Measurements from ENCODE around the gene MAPK11.
"Not testable (repeated sequence)": the region's sequence is repeated elsewhere in the genome, so short reads cannot be mapped to it uniquely, and the experiment has no call there.

Gene MAPK11

GRCh38 chr22:50275181-50276055, 5.2 kb upstream of the MAPK11 start:
- DNase-seq: no peak

GRCh38 chr22:50274771-50275170, 4.6 kb upstream of the MAPK11 start:
- no peak for DNase-seq

GRCh38 chr22:50274311-50274710, 4.1 kb upstream of the MAPK11 start:
- peak; percentile 58 for DNase-seq

- DNase-seq: not testable (repeated sequence)
Measured at GRCh38 chr22:50273781-50274180, 3.6 kb upstream of the MAPK11 start.

GRCh38 chr22:50273352-50273751, 3.2 kb upstream of the MAPK11 start:
- not testable (repeated sequence) for DNase-seq

GRCh38 chr22:50272044-50272802, 2.0 kb upstream of the MAPK11 start:
- DNase-seq: no peak

GRCh38 chr22:50271519-50271970, 1.4 kb upstream of the MAPK11 start:
- peak; percentile 55 for DNase-seq

GRCh38 chr22:50270666-50271394, 650 bp upstream of the MAPK11 start:
- peak; percentile 41 for DNase-seq

GRCh38 chr22:50269573-50269969, 609 bp downstream of the MAPK11 start:
- no peak for DNase-seq

GRCh38 chr22:50268655-50269113, 1.5 kb downstream of the MAPK11 start:
- no peak for DNase-seq

GRCh38 chr22:50267591-50268390, 2.4 kb downstream of the MAPK11 start:
- peak; percentile 54 for DNase-seq

GRCh38 chr22:50266994-50267393, 3.2 kb downstream of the MAPK11 start:
- DNase-seq: no peak

- DNase-seq: no peak
Measured at GRCh38 chr22:50264946-50265669, 5.1 kb downstream of the MAPK11 start.

GRCh38 chr22:50264104-50264745, 6.0 kb downstream of the MAPK11 start:
- no peak for DNase-seq

GRCh38 chr22:50262973-50263617, 7.1 kb downstream of the MAPK11 start:
- DNase-seq: no peak

GRCh38 chr22:50262460-50262911, 7.7 kb downstream of the MAPK11 start:
- DNase-seq: no peak

GRCh38 chr22:50261615-50262459, 8.3 kb downstream of the MAPK11 start, which contains the start of gene MAPK12:
TSS of gene MAPK12 (minus strand) at chr22:50261683. CDS start at chr22:50261509, 174 bp downstream.
- no peak for DNase-seq

GRCh38 chr22:50260801-50261614, 9.2 kb downstream of the MAPK11 start:
- peak; percentile 47 for DNase-seq
